HFFc6 (cell line): ENCODE data around the gene CSK. TPM values are rescaled to one million over a fixed set of nuclear protein-coding genes. Genes with fewer than 3 reads are reported as not detected.
A peak's percentile ranks its signal among the peaks of the same experiment; 100 is the strongest.

Experiments
- DNase-seq: peaks from one replicate; pipeline ENCODE4 v3.0.0-alpha.2; 2018
- H3K27ac Mint-ChIP-seq: 2 replicates; pipeline ENCODE4 v1.8.0; 2020; ENCODE audit warnings: mild to moderate bottlenecking, mixed read lengths
- H3K27me3 Mint-ChIP-seq: 2 replicates; pipeline ENCODE4 v1.8.0; 2021; ENCODE audit warnings: mild to moderate bottlenecking, moderate library complexity, mixed read lengths; ENCODE audit not compliant: insufficient read depth
- H3K36me3 Mint-ChIP-seq: 2 replicates; pipeline ENCODE4 v1.8.0; 2021; ENCODE audit warnings: low read depth, mixed read lengths
- H3K4me1 Mint-ChIP-seq: 2 replicates; pipeline ENCODE4 v1.8.0; 2020; ENCODE audit warnings: low read depth, mixed read lengths
- H3K4me3 Mint-ChIP-seq: 2 replicates; pipeline ENCODE4 v1.8.0; 2020; ENCODE audit warnings: mild to moderate bottlenecking, moderate library complexity, mixed read lengths
- H3K9me3 Mint-ChIP-seq: 2 replicates; pipeline ENCODE4 v1.8.0; 2020; ENCODE audit warnings: mild to moderate bottlenecking, mixed read lengths
- CTCF ChIP-seq: fragments of 200-600 bp; sonication (generic); IDR thresholded peaks from 2 replicates; pipeline ENCODE4 v1.5.0; 2021; ENCODE audit warnings: antibody characterized with exemption, mild to moderate bottlenecking
- total RNA-seq, 6 experiments: library from RNA; stranded (reverse); fragmentation: NEBNext Ultra II Directional; extraction: Animal tissue kit (Norgen Biotek cat#: 25700); gene quantifications; 2 replicates in 1 of 6; 3 replicates in 5 of 6; pipeline ENCODE4 v1.2.3, GENCODE V29; 2021

Gene CSK
- total RNA-seq, 6 experiments from 2014 or later = 48.8 to 59.0 (median 53.3) TPM

DNA sequence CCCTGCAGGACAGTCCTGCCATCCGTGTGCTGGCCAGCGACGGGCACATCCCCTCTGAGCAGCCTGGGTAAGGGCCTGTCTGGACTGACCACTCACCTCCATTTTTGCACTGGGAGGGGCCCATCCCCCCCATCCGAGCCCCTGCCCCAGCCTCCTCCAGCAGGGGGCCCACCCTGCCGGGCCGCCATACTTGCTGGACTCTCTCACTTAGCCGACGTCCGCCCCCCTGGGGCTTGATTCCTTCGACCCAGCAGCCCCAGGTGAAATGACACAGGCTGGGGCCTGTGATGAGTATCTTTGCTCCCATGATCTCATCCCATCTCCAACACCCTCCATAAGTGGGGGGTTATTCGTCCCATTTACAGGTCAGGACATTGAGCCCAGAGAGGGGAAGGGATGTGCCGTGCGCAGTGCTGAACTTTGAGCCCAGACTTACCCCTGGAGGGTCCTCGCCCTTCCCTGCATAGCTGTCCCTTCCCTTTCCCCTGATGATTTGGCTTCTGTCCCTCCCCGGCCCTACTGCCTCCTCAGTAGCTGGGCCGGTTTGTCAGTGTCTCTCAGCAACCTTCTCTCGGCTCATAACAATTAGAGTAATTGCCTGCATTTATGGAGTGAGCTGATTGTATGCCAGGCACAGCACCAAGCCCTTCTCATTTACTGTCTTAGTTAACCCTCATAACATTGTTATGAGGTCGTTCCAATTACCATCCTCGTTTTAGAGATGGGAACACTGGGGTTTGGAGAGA is 34.9 kb downstream of the CSK start:
- peaks cover 6% of the 10 kb centered on the region; the same call in 1 of the 2 replicates for H3K27me3 Mint-ChIP-seq
- DNase-seq = no peak
- no peaks in the 10 kb centered on the region for H3K9me3 Mint-ChIP-seq
- peaks cover 29% of the 10 kb centered on the region for H3K4me1 Mint-ChIP-seq
- peak overlapping the region; percentile 58 for H3K27ac Mint-ChIP-seq
- no peaks in the 10 kb centered on the region for H3K36me3 Mint-ChIP-seq
- H3K4me3 Mint-ChIP-seq = no peak overlapping the region
- TF ChIP-seq CTCF = no peak

GRCh38 chr15:74817370-74817737 is 35.5 kb downstream of the CSK start:
- H3K4me1 Mint-ChIP-seq = peaks cover 29% of the 10 kb centered on the region
- TF ChIP-seq CTCF = peak; percentile 55; the same call in 1 of the 2 replicates
- H3K27ac Mint-ChIP-seq = peak overlapping the region; percentile 58
- H3K9me3 Mint-ChIP-seq = no peaks in the 10 kb centered on the region
- no peaks in the 10 kb centered on the region for H3K36me3 Mint-ChIP-seq
- peak overlapping the region; percentile 42 for H3K4me3 Mint-ChIP-seq
- H3K27me3 Mint-ChIP-seq = peaks cover 10% of the 10 kb centered on the region; the same call in 1 of the 2 replicates
- DNase-seq = peak; percentile 66

DNA sequence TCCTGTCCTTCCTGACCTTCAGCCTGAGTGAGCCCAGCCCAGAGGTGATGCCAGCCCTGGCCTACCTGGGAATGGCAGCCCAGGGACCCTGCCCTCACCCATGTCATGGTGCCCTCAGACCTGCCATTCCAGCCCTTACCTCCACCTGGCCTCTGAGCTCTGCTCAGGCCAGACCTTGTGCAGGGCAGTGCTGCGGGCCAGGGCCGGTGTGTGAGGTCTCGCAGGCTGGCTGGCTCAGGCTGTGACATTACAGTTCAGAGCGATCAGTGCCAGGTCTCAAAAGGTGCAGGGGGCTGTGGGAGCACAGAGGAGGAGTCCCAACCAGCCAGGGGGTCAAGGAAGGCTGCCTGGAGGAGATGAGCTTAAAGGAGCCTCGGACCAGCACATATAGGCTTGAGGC is 38.2 kb downstream of the CSK start:
- no peaks in the 10 kb centered on the region for H3K36me3 Mint-ChIP-seq
- H3K4me1 Mint-ChIP-seq = peaks cover 29% of the 10 kb centered on the region
- no peak for TF ChIP-seq CTCF
- no peaks in the 10 kb centered on the region for H3K9me3 Mint-ChIP-seq
- H3K27ac Mint-ChIP-seq = no peak overlapping the region
- H3K4me3 Mint-ChIP-seq = no peak overlapping the region
- no peak for DNase-seq
- H3K27me3 Mint-ChIP-seq = peaks cover 18% of the 10 kb centered on the region

DNA sequence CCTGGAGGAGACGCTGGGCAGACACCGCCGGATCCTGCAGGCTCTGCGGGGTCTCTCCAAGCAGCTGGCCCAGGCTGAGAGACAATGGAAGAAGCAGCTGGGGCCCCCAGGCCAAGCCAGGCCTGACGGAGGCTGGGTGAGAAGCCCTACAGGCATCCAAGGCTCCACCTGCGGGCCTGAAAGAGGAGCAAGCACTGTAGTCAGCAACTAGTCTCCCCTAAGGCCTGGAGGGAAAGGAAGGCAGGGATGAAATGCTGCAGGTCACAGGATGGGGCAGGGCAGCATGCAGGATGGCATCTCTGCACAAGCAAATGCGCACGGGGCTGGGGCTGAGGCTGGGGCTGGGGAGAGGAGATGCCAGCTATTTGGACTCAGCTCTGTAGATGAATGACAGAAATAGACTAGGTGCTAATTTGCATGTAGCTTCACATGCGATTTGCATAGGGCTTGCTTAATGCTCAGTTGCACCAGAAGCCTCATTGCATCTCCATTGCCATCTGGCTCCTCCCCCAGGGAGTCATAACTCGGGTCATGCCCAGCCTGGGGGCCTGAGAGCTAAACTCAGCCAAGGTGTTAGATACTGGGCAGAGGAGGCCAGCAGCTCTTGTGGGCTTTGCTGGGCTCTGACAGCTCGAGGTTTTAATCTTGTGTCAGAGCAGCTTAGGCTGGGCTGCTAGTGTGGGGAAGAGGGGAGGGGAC is 39.4 kb downstream of the CSK start:
- Mint-ChIP-seq H3K4me3 (no peak overlapping the region), H3K27me3 (peaks cover 24% of the 10 kb centered on the region), H3K27ac (no peak overlapping the region), H3K36me3 (no peaks in the 10 kb centered on the region), H3K9me3 (no peaks in the 10 kb centered on the region), H3K4me1 (peaks cover 25% of the 10 kb centered on the region)
- TF ChIP-seq CTCF = no peak
- DNase-seq = no peak

DNA sequence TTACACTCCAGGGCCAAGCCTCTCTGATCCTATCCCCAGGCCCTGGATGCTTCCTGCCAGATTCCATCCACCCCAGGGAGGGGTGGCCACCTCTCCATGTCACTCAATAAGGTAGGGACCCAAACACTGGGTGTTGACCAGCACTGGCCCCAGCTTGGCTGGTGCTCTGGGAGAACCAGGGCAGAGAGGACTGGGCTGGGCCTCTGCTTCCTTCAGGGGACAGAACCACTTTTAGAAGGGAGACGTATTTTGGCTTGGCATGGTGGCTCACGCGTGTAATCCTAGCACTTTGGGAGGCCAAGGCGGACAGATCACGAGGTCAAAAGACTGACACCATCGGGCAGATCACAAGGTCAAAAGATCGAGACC is 39.9 kb downstream of the CSK start:
- DNase-seq = no peak
- Mint-ChIP-seq H3K9me3 (no peaks in the 10 kb centered on the region), H3K4me3 (no peak overlapping the region), H3K27ac (no peak overlapping the region), H3K27me3 (peaks cover 26% of the 10 kb centered on the region), H3K4me1 (peaks cover 24% of the 10 kb centered on the region), H3K36me3 (no peaks in the 10 kb centered on the region)
- TF ChIP-seq CTCF = no peak
